SU-DHL-6 (cell line): ENCODE data around the gene LRFN2.

Source experiments
- H2AFZ ChIP-seq: fragments of 200-600 bp; sonication (generic); 2 replicates; pipeline ENCODE4 v1.6.1; 2014; ENCODE audit warnings: low read depth, mild to moderate bottlenecking, moderate library complexity, mixed read lengths, antibody characterized with exemption, low read length; ENCODE audit not compliant: severe bottlenecking
- H3F3A ChIP-seq: fragments of 200-600 bp; shearing (Covaris generic); 2 replicates; pipeline ENCODE4 v1.6.0; 2016; ENCODE audit warnings: antibody characterized with exemption, mild to moderate bottlenecking; ENCODE audit not compliant: insufficient read depth
- H3K27ac ChIP-seq: fragments of 200-600 bp; sonication (generic); 2 replicates; pipeline ENCODE4 v1.5.1; 2016; ENCODE audit warnings: low read depth, mild to moderate bottlenecking, low read length, moderate library complexity, mixed read lengths
- H3K27me3 ChIP-seq: fragments of 200-600 bp; sonication (generic), shearing (Covaris generic); 2 replicates; pipeline ENCODE4 v1.6.0; 2014; ENCODE audit warnings: mild to moderate bottlenecking, low read length
- H3K36me3 ChIP-seq: fragments of 200-600 bp; sonication (generic); 2 replicates; pipeline ENCODE4 v1.6.1; 2014; ENCODE audit warnings: mild to moderate bottlenecking, low read length, mixed read lengths
- H3K4me2 ChIP-seq: fragments of 300-600, 200-600 bp; shearing (Covaris generic), sonication (generic); 2 replicates; pipeline ENCODE4 v1.6.0; 2014; ENCODE audit warnings: low read length, low read depth, mild to moderate bottlenecking; ENCODE audit not compliant: poor library complexity, severe bottlenecking
- H3K4me3 ChIP-seq: fragments of 200-600 bp; sonication (generic); 2 replicates; pipeline ENCODE4 v1.5.1; 2014; ENCODE audit warnings: antibody characterized with exemption, low read length, mild to moderate bottlenecking, mixed read lengths; ENCODE audit not compliant: insufficient read depth, poor library complexity, severe bottlenecking
- H3K79me2 ChIP-seq: fragments of 200-600 bp; sonication (generic); 2 replicates; pipeline ENCODE4 v1.6.1; 2014; ENCODE audit warnings: mild to moderate bottlenecking, low read length, moderate library complexity; ENCODE audit not compliant: insufficient read depth
- H3K9ac ChIP-seq: fragments of 200-600 bp; sonication (generic); 2 replicates; pipeline ENCODE4 v1.7.0; 2014; ENCODE audit warnings: mild to moderate bottlenecking, low read length
- H3K9me2 ChIP-seq: fragments of 200-600 bp; sonication (generic); replicated peaks from 2 replicates; pipeline ENCODE4 v1.6.1; 2014; ENCODE audit warnings: low read length; ENCODE audit not compliant: insufficient read depth
- H3K9me3 ChIP-seq: fragments of 200-600 bp; sonication (generic); 2 replicates; pipeline ENCODE4 v1.6.1; 2014; ENCODE audit warnings: low read length, mixed read lengths; ENCODE audit not compliant: insufficient read depth
- H4K20me1 ChIP-seq: fragments of 200-600 bp; sonication (generic); 2 replicates; pipeline ENCODE4 v1.6.1; 2014; ENCODE audit warnings: low read depth, mild to moderate bottlenecking, antibody characterized with exemption, low read length, moderate library complexity, mixed read lengths
- CTCF ChIP-seq: fragments of 200-600 bp; sonication (generic); IDR thresholded peaks from one replicate; pipeline ENCODE4 v1.5.1; 2017; ENCODE audit warnings: antibody characterized with exemption, mild to moderate bottlenecking, low read length, moderate library complexity; ENCODE audit not compliant: insufficient read depth, poor library complexity, severe bottlenecking
- EZH2phosphoT487 ChIP-seq: fragments of 200-600 bp; sonication (generic), shearing (Covaris generic); conservative IDR thresholded peaks from 2 replicates; pipeline ENCODE4 v1.6.1; 2018; ENCODE audit warnings: mild to moderate bottlenecking, antibody characterized with exemption, low read length, moderate library complexity, mixed read lengths

LRFN2 gene

GRCh38 chr6:40630488-40630887, 43.3 kb upstream of the LRFN2 start:
- no peak overlapping the region for H3K27ac ChIP-seq
- no peak overlapping the region for H3K4me2 ChIP-seq
- TF ChIP-seq CTCF (no peak), EZH2phosphoT487 (no peak)
- no peaks in the 10 kb centered on the region for H3K79me2 ChIP-seq
- H3F3A ChIP-seq, result no peaks in the 10 kb centered on the region
- no peak overlapping the region for H3K4me3 ChIP-seq
- no peak overlapping the region for H2AFZ ChIP-seq
- no peaks in the 10 kb centered on the region for H4K20me1 ChIP-seq
- no peaks in the 10 kb centered on the region for H3K9me2 ChIP-seq
- no peaks in the 10 kb centered on the region for H3K27me3 ChIP-seq
- no peaks in the 10 kb centered on the region for H3K9me3 ChIP-seq
- no peak overlapping the region for H3K9ac ChIP-seq
- H3K36me3 ChIP-seq, result no peaks in the 10 kb centered on the region

- H3K9me2 ChIP-seq, result no peaks in the 10 kb centered on the region
Observed at GRCh38 chr6:40630051-40630450, 42.9 kb upstream of the LRFN2 start.

GRCh38 chr6:40629463-40629862, 42.3 kb upstream of the LRFN2 start:
- Histone ChIP-seq H4K20me1 (no peaks in the 10 kb centered on the region), H3F3A (no peaks in the 10 kb centered on the region), H3K9ac (no peak overlapping the region), H3K4me2 (no peak overlapping the region), H3K9me2 (no peaks in the 10 kb centered on the region), H3K9me3 (no peaks in the 10 kb centered on the region), H3K27ac (no peak overlapping the region), H3K4me3 (no peak overlapping the region), H2AFZ (no peak overlapping the region), H3K36me3 (no peaks in the 10 kb centered on the region), H3K79me2 (no peaks in the 10 kb centered on the region), H3K27me3 (no peaks in the 10 kb centered on the region)
- no peak for TF ChIP-seq CTCF
- no peak for TF ChIP-seq EZH2phosphoT487

More at GRCh38 chr6:40630051-40630450, 42.9 kb upstream of the LRFN2 start:
- Histone ChIP-seq H3K4me2 (no peak overlapping the region), H3K27me3 (no peaks in the 10 kb centered on the region), H3K9ac (no peak overlapping the region), H4K20me1 (no peaks in the 10 kb centered on the region), H2AFZ (no peak overlapping the region), H3K36me3 (no peaks in the 10 kb centered on the region), H3F3A (no peaks in the 10 kb centered on the region), H3K9me3 (no peaks in the 10 kb centered on the region), H3K27ac (no peak overlapping the region), H3K79me2 (no peaks in the 10 kb centered on the region), H3K4me3 (no peak overlapping the region)
- TF ChIP-seq CTCF, result no peak
- TF ChIP-seq EZH2phosphoT487, result no peak

GRCh38 chr6:40627316-40627715, 40.2 kb upstream of the LRFN2 start:
- Histone ChIP-seq H3K4me3 (no peak overlapping the region), H4K20me1 (no peaks in the 10 kb centered on the region), H3K36me3 (no peaks in the 10 kb centered on the region), H3K27ac (no peak overlapping the region), H3K4me2 (no peak overlapping the region), H3K9ac (no peak overlapping the region), H3K27me3 (no peaks in the 10 kb centered on the region), H3K9me2 (no peaks in the 10 kb centered on the region), H3K79me2 (no peaks in the 10 kb centered on the region), H3K9me3 (no peaks in the 10 kb centered on the region), H3F3A (no peaks in the 10 kb centered on the region), H2AFZ (no peak overlapping the region)
- no peak for TF ChIP-seq EZH2phosphoT487
- no peak for TF ChIP-seq CTCF
